Cardiac fibroblast (primary cell): Measurements from ENCODE around the gene RIBC2.
A peak's percentile ranks its signal among the peaks of the same experiment; 100 is the strongest.
"Not testable (repeated sequence)": the region's sequence is repeated elsewhere in the genome, so short reads cannot be mapped to it uniquely, and the experiment has no call there.

Experiments
- DNase-seq, 2 donors: peaks; one replicate each; pipeline versions ENCODE4 v3.0.0 to v3.0.0-alpha.2; 2010; ENCODE audit warnings: low read depth in 2 of 2
- H3K4me3 ChIP-seq, 2 donors: replicated peaks in 1 of 2; 1 replicate in 1 of 2; 2 replicates in 1 of 2; pipeline ENCODE4 v1.5.1; 2011; ENCODE audit warnings: low read depth in 2 of 2, low read length in 2 of 2, mild to moderate bottlenecking in 2 of 2, moderate library complexity in 1 of 2
- TF ChIP-seq, protein P1 (sequence below): IDR thresholded peaks from one replicate; pipeline ENCODE4 v1.5.1; 2011; ENCODE audit warnings: low read depth, mild to moderate bottlenecking, low read length, inconsistent platforms

Gene RIBC2

GRCh38 chr22:45438336-45438735, 24.8 kb downstream of the RIBC2 start:
- no peak for DNase-seq
- TF ChIP-seq, protein P1, sequence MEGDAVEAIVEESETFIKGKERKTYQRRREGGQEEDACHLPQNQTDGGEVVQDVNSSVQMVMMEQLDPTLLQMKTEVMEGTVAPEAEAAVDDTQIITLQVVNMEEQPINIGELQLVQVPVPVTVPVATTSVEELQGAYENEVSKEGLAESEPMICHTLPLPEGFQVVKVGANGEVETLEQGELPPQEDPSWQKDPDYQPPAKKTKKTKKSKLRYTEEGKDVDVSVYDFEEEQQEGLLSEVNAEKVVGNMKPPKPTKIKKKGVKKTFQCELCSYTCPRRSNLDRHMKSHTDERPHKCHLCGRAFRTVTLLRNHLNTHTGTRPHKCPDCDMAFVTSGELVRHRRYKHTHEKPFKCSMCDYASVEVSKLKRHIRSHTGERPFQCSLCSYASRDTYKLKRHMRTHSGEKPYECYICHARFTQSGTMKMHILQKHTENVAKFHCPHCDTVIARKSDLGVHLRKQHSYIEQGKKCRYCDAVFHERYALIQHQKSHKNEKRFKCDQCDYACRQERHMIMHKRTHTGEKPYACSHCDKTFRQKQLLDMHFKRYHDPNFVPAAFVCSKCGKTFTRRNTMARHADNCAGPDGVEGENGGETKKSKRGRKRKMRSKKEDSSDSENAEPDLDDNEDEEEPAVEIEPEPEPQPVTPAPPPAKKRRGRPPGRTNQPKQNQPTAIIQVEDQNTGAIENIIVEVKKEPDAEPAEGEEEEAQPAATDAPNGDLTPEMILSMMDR, result no peak

GRCh38 chr22:45440688-45441087, 27.2 kb downstream of the RIBC2 start:
- H3K4me3 ChIP-seq, DNase-seq: not testable (repeated sequence)

More at GRCh38 chr22:45438336-45438735, 24.8 kb downstream of the RIBC2 start:
- H3K4me3 ChIP-seq, result no peak overlapping the region

- DNase-seq, result peak; percentile 66 to 73
- TF ChIP-seq, protein P1, result peak; percentile 81
- H3K4me3 ChIP-seq, result no peak overlapping the region
These were observed 27.6 kb downstream of the RIBC2 start for GRCh38 chr22:45441138-45441537.

- TF ChIP-seq, protein P1, result no peak
- DNase-seq, result no peak
These were observed 28.6 kb downstream of the RIBC2 start for GRCh38 chr22:45442116-45442515.

GRCh38 chr22:45444168-45444567, 30.7 kb downstream of the RIBC2 start:
- no peak overlapping the region for H3K4me3 ChIP-seq
- no peak for DNase-seq
- TF ChIP-seq, protein P1, result no peak

More at GRCh38 chr22:45442116-45442515, 28.6 kb downstream of the RIBC2 start:
- H3K4me3 ChIP-seq, result no peak overlapping the region

DNA sequence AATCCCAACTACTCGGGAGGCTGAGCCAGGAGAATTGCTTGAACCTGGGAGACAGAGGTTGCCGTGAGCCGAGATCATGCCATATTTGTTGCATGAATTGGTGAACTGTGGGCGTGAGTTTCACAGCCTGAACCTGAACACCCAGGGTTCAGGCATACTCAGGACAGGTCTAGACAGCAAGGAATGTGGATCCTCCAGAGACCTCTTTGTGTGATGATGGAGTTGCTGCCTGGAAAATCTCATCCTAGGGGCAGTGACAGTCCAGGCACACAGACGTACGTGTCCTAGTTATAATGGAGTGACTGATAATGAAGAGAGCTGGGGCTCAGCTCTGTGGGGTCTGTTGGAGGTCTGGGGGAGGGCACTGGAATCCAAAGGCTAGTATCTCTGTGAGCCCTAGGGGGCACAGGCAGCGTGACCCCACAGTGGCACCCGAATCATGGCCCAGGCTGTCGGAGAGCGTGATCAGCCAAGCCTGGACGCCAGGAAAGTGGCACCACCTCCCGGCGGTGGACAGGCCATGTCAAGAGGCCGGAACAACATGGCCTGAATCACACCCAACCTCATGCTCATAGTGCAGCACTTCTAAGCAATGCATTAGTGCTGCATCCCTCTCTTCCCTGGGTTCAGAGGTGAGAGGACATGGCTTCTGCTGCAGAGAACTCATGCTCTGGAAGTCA, 31.7 kb downstream of the RIBC2 start:
- DNase-seq, result no peak
- no peak overlapping the region for H3K4me3 ChIP-seq
- TF ChIP-seq, protein P1, result no peak

GRCh38 chr22:45446216-45446615, 32.7 kb downstream of the RIBC2 start:
- TF ChIP-seq, protein P1, result no peak
- no peak for DNase-seq
- H3K4me3 ChIP-seq, result no peak overlapping the region

DNA sequence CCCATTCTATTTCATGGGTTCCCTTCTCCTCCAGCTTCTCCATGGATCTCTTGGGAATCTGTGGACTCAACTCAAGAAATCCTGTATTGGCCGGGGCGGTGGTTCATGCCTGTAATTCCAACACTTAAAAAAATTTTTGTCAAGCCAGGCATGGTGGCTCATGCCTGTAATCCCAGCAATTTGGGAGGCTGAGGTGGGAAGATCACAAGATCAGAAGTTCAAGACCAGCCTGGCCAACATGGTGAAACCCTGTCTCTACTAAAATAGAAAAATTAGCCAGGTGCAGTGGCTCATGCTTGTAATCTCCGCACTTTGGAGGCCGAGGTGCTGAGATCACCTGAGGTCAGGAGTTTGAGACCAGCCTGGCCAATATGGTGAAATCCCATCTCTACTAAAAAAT, 34.1 kb downstream of the RIBC2 start:
- not testable (repeated sequence) for DNase-seq, H3K4me3 ChIP-seq
